Dendritic cell treated with granulocyte-macrophage colony-stimulating factor and Interleukin-4, amounts not matched to agents 40 ng/mL and 50 ng/mL, for 4 days (primary cell): ENCODE measurements around the gene ACAN.

Source experiments
- H3K27ac Mint-ChIP-seq: one replicate; pipeline ENCODE4 v1.8.0; 2022; ENCODE audit warnings: mild to moderate bottlenecking, mixed read lengths
- H3K27me3 Mint-ChIP-seq: one replicate; pipeline ENCODE4 v1.8.0; 2022; ENCODE audit warnings: mild to moderate bottlenecking, mixed read lengths
- H3K36me3 Mint-ChIP-seq: one replicate; pipeline ENCODE4 v1.8.0; 2022; ENCODE audit warnings: low read depth, mixed read lengths
- H3K4me1 Mint-ChIP-seq: one replicate; pipeline ENCODE4 v1.8.0; 2022; ENCODE audit warnings: low read depth, mixed read lengths
- H3K4me3 Mint-ChIP-seq: one replicate; pipeline ENCODE4 v1.8.0; 2022; ENCODE audit warnings: mild to moderate bottlenecking, moderate library complexity, mixed read lengths
- H3K9me3 Mint-ChIP-seq: one replicate; pipeline ENCODE4 v1.8.0; 2022; ENCODE audit warnings: mixed read lengths
- intact Hi-C: fragments of 100-400 bp; cut with micrococcal nuclease; formaldehyde crosslinking; loops from one replicate; pipeline ENCODE4 v1.15.0; 2022

ACAN gene

DNA sequence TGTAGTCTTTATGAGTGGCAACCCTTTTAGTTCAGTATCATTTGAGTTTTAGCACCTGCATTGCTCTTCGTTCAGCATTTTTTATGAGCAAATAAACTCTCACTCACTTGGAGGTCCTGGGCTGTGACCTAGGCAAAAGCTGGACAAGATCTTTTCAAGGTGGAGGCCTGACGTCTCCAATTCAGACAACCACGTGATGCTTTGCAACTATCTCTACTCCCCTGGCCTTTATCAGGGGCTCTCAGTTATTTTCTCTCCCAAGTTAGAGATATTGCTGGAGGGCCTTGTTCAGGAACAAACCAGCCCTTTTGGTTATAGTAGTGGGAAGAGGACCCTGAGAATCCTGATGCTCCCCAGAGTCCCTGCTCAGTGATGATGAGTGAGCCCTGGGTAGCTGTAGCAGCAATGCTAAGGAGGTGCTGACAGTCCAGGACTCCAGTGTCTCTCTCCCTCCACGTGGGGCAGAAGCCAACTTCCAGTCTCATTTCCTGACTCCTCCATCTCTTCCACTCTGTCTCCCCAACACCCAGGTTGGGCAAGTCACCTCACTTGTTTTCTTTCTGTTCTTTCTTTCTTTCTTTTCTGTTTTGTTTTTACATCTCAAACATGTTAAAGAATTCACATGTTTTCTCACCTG is 61.7 kb downstream of the ACAN start:
- Mint-ChIP-seq H3K27ac (no peak overlapping the region), H3K27me3 (peaks cover 5% of the 10 kb centered on the region), H3K36me3 (no peaks in the 10 kb centered on the region), H3K4me1 (no peaks in the 10 kb centered on the region), H3K4me3 (no peak overlapping the region), H3K9me3 (no peaks in the 10 kb centered on the region)
- intact Hi-C loops: no loop called here

GRCh38 chr15:88865498-88866099 is 62.4 kb downstream of the ACAN start:
- peaks cover 8% of the 10 kb centered on the region for H3K27me3 Mint-ChIP-seq
- no peaks in the 10 kb centered on the region for H3K36me3 Mint-ChIP-seq
- no peaks in the 10 kb centered on the region for H3K9me3 Mint-ChIP-seq
- intact Hi-C loops: no loop called here
- H3K4me1 Mint-ChIP-seq: no peaks in the 10 kb centered on the region
- H3K4me3 Mint-ChIP-seq: no peak overlapping the region
- no peak overlapping the region for H3K27ac Mint-ChIP-seq

DNA sequence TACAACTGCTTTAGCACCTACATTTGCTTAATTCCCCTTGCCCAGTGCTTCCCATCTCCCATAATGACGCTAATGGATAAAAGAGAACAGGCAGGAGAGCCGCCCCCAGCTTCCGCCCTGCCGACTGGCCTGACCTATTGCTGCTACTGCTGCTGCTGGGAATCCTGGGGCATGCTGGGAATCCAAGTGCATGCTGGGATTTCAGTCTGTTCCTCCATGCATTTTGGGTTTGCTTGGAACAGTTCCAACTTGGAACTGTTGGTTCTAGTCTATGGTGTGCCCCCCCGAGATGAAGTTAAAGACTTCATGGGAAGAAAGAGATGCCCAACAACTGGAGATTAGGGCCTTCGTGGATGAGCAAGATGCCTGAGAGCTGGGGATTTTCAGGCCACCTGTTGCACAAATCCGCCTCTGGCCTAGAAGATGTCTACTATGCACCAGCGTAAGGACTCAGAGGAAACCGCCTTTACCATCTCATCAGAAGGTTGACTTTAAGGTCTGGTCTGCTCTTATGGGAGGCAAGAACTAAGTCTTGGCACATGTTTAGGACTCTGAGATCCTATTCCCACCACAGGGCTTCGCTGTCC is 63.2 kb downstream of the ACAN start:
- H3K4me3 Mint-ChIP-seq: no peak overlapping the region
- peaks cover 10% of the 10 kb centered on the region for H3K27me3 Mint-ChIP-seq
- no peaks in the 10 kb centered on the region for H3K36me3 Mint-ChIP-seq
- no peak overlapping the region for H3K27ac Mint-ChIP-seq
- H3K4me1 Mint-ChIP-seq: no peaks in the 10 kb centered on the region
- H3K9me3 Mint-ChIP-seq: no peaks in the 10 kb centered on the region
- intact Hi-C loops: no loop called here

DNA sequence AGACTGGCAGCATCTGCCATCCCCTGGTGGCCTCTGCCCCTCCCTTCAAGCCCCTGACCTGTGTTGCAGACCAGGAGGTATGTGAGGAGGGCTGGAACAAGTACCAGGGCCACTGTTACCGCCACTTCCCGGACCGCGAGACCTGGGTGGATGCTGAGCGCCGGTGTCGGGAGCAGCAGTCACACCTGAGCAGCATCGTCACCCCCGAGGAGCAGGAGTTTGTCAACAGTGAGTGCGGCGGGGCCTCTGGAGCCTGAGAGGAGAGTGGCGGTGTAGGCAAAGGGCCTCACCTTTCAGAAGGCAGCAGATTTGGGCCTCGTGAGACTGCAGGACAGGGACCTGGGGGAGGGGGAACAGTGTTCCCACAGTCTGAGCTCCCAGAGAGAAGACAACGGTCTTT is 68.1 kb downstream of the ACAN start:
- Mint-ChIP-seq H3K4me1 (no peaks in the 10 kb centered on the region), H3K4me3 (no peak overlapping the region), H3K27ac (no peak overlapping the region), H3K36me3 (no peaks in the 10 kb centered on the region), H3K27me3 (peaks cover 13% of the 10 kb centered on the region), H3K9me3 (no peaks in the 10 kb centered on the region)
- intact Hi-C loops: no loop called here

DNA sequence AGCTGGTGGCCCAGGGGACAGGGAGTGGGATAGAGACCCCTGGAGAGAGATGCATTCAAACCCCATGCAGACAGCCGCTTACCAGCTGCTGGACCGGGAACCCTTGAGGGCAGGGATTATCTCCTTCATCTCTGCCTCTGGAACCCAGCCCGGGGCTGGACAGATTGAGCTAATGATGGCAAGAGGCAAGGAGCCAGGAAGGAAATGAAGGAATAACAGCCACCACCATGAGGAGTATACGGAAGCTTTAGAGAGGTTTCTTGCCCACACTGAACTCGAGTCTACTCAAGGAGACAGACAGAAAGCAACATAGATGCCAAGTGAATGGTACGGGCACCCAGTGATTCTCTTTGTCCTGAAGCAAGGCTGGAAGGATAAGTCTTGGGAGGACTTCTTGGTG is 68.9 kb downstream of the ACAN start:
- Mint-ChIP-seq H3K27ac (no peak overlapping the region), H3K36me3 (no peaks in the 10 kb centered on the region), H3K4me1 (no peaks in the 10 kb centered on the region), H3K4me3 (no peak overlapping the region), H3K9me3 (no peaks in the 10 kb centered on the region), H3K27me3 (peaks cover 13% of the 10 kb centered on the region)
- intact Hi-C loops: no loop called here

DNA sequence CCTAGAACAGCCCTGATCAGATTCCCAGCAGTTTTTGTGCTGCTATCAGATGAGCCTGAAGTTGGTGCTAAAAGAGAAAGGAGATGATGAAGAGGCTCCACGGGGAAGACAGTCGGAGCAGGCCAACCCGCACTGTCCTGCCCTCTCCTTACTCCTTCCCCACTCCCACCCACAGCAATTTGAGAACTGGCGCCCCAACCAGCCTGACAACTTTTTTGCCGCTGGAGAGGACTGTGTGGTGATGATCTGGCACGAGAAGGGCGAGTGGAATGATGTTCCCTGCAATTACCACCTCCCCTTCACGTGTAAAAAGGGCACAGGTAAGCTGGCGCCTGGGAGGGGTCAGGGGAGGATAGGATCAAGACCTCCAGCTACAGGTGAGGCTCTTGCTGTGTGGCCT is 69.5 kb downstream of the ACAN start:
- Mint-ChIP-seq H3K4me1 (no peaks in the 10 kb centered on the region), H3K27me3 (peaks cover 13% of the 10 kb centered on the region), H3K9me3 (no peaks in the 10 kb centered on the region), H3K4me3 (no peak overlapping the region), H3K27ac (no peak overlapping the region), H3K36me3 (no peaks in the 10 kb centered on the region)
- intact Hi-C loops: no loop called here

- H3K9me3 Mint-ChIP-seq: no peaks in the 10 kb centered on the region
- H3K4me3 Mint-ChIP-seq: no peak overlapping the region
- no peaks in the 10 kb centered on the region for H3K4me1 Mint-ChIP-seq
- intact Hi-C loops: no loop called here
- H3K36me3 Mint-ChIP-seq: no peaks in the 10 kb centered on the region
- H3K27ac Mint-ChIP-seq: no peak overlapping the region
- H3K27me3 Mint-ChIP-seq: peaks cover 12% of the 10 kb centered on the region
Measured at GRCh38 chr15:88873786-88874185, 70.5 kb downstream of the ACAN start.

GRCh38 chr15:88874275-88874674 is 71.0 kb downstream of the ACAN start:
- Mint-ChIP-seq H3K4me3 (no peak overlapping the region), H3K27ac (no peak overlapping the region), H3K9me3 (no peaks in the 10 kb centered on the region), H3K36me3 (no peaks in the 10 kb centered on the region), H3K4me1 (no peaks in the 10 kb centered on the region), H3K27me3 (peaks cover 10% of the 10 kb centered on the region)
- intact Hi-C loops: no loop called here

GRCh38 chr15:88874684-88875083 is 71.4 kb downstream of the ACAN start:
- Mint-ChIP-seq H3K4me3 (no peak overlapping the region), H3K4me1 (no peaks in the 10 kb centered on the region), H3K27ac (no peak overlapping the region), H3K36me3 (no peaks in the 10 kb centered on the region), H3K9me3 (no peaks in the 10 kb centered on the region), H3K27me3 (peaks cover 10% of the 10 kb centered on the region)
- intact Hi-C loops: no loop called here

- intact Hi-C loops: no loop called here
- H3K4me1 Mint-ChIP-seq: no peaks in the 10 kb centered on the region
- no peaks in the 10 kb centered on the region for H3K36me3 Mint-ChIP-seq
- peaks cover 2% of the 10 kb centered on the region for H3K27me3 Mint-ChIP-seq
- H3K4me3 Mint-ChIP-seq: no peak overlapping the region
- no peak overlapping the region for H3K27ac Mint-ChIP-seq
- H3K9me3 Mint-ChIP-seq: no peaks in the 10 kb centered on the region
Measured at GRCh38 chr15:88876573-88876972, 73.3 kb downstream of the ACAN start.

DNA sequence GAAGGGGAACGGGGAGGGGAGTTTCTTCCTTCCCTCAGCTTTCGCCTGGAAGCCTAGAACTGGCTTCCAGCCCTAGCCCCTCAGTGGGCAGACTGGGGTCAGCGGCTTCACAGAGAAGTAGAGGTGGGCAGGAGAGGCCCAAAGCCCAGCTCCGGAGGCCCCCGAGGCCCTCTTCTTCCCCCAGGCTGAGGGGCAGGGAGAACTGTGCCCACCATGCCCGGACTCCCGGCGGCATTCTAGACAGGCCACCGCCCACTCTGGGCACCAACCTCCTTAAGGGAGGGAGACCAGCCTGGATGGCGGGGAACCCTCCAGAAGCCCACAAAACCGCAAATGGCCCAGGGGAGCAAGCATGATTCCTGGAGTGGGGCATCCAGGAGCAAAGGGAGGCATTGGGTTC is 74.2 kb downstream of the ACAN start:
- no peak overlapping the region for H3K4me3 Mint-ChIP-seq
- intact Hi-C loops: no loop called here
- no peaks in the 10 kb centered on the region for H3K9me3 Mint-ChIP-seq
- H3K36me3 Mint-ChIP-seq: no peaks in the 10 kb centered on the region
- H3K27me3 Mint-ChIP-seq: no peaks in the 10 kb centered on the region
- H3K4me1 Mint-ChIP-seq: no peaks in the 10 kb centered on the region
- H3K27ac Mint-ChIP-seq: no peak overlapping the region

DNA sequence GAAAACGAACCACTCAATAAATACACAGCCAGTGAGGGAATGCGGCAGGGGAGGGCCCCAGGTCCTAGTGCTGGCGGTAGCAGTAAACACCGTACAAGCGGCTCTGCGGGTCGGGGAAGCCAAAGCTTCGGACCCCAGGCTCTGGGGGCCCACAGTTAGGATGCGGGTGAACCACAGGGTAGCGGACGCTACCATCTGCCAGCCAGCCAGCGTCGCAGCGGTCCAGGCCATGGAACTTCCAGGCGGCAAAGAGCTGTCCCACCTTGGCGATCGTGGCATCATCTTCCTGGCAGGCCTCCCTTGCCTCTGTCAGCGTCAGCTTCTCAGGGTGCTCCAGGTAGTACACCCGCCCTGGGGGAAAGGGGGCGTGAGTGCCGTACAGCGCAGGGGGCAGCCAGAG is 74.7 kb downstream of the ACAN start:
- Mint-ChIP-seq H3K27me3 (no peaks in the 10 kb centered on the region), H3K9me3 (no peaks in the 10 kb centered on the region), H3K36me3 (no peaks in the 10 kb centered on the region), H3K27ac (no peak overlapping the region), H3K4me3 (no peak overlapping the region), H3K4me1 (no peaks in the 10 kb centered on the region)
- intact Hi-C loops: no loop called here

- Mint-ChIP-seq H3K36me3 (no peaks in the 10 kb centered on the region), H3K9me3 (no peaks in the 10 kb centered on the region), H3K4me3 (no peak overlapping the region), H3K27me3 (no peaks in the 10 kb centered on the region), H3K27ac (no peak overlapping the region), H3K4me1 (no peaks in the 10 kb centered on the region)
- intact Hi-C loops: no loop called here
Measured at GRCh38 chr15:88878720-88879184, 75.5 kb downstream of the ACAN start.

GRCh38 chr15:88880944-88881740 is 77.9 kb downstream of the ACAN start:
- no peaks in the 10 kb centered on the region for H3K36me3 Mint-ChIP-seq
- H3K9me3 Mint-ChIP-seq: no peaks in the 10 kb centered on the region
- H3K4me3 Mint-ChIP-seq: no peak overlapping the region
- intact Hi-C loops: no loop called here
- no peaks in the 10 kb centered on the region for H3K27me3 Mint-ChIP-seq
- no peaks in the 10 kb centered on the region for H3K4me1 Mint-ChIP-seq
- H3K27ac Mint-ChIP-seq: no peak overlapping the region
